Panc1 (cell line): ENCODE measurements around the gene PAFAH1B2.

Source experiments
- POLR2AphosphoS5 ChIP-seq: IDR thresholded peaks from 2 replicates; pipeline ENCODE4 v1.6.1; 2012; ENCODE audit warnings: mild to moderate bottlenecking, low read depth, low read length, moderate library complexity
- TF ChIP-seq, protein P1 (sequence below): fragments of 450-650 bp; IDR thresholded peaks from 2 replicates; pipeline ENCODE4 v1.5.1; 2017; ENCODE audit warnings: mild to moderate bottlenecking

- TF ChIP-seq, protein P1, sequence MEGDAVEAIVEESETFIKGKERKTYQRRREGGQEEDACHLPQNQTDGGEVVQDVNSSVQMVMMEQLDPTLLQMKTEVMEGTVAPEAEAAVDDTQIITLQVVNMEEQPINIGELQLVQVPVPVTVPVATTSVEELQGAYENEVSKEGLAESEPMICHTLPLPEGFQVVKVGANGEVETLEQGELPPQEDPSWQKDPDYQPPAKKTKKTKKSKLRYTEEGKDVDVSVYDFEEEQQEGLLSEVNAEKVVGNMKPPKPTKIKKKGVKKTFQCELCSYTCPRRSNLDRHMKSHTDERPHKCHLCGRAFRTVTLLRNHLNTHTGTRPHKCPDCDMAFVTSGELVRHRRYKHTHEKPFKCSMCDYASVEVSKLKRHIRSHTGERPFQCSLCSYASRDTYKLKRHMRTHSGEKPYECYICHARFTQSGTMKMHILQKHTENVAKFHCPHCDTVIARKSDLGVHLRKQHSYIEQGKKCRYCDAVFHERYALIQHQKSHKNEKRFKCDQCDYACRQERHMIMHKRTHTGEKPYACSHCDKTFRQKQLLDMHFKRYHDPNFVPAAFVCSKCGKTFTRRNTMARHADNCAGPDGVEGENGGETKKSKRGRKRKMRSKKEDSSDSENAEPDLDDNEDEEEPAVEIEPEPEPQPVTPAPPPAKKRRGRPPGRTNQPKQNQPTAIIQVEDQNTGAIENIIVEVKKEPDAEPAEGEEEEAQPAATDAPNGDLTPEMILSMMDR = no peak
- TF ChIP-seq POLR2AphosphoS5 = no peak
Measured at GRCh38 chr11:117197006-117197405, 52.9 kb downstream of the PAFAH1B2 start.
